HL-60/S4 (cell line): ENCODE data around the gene CDC42BPG.

Experiments
- in situ Hi-C: fragments of 300-500 bp; cut with MboI; formaldehyde crosslinking; loops from 2 replicates; pipeline ENCODE4 v1.14.3; 2022; ENCODE audit warnings: low sequenced_read_pairs

Gene CDC42BPG

DNA sequence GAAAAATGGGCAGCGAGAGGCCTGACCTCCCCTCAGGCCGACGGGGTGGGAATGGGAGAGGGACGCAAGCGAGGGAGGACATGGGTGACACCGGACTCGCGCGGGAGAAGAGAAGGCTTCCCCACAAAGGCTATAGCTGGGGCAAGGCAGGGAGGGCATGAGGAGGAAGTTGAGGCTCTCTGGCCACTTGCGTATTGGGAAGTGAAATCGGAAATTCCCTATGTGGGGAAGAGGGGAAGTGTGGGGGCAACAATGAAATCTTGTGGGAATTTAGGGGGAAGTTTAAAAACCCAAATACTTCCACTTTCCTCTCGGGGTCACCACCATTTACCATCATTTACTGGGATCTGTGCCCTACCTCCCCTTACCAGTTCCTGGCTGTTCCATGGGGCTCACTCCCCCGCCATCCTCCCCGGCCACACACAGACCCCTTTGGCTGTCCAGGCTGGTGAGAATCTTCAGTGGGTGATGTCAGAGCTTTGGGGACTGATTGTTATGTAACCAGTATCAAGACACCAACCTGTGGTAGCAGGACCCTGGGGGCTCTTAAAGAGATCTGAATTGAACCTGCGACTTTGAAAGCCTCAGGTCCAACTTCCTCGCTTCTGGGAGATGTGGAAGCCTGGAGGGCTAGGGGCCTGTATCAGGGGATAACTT is 34.9 kb upstream of the CDC42BPG start:
- in situ Hi-C loops: no loop called here

- in situ Hi-C loops: no loop called here
These were observed 34.2 kb upstream of the CDC42BPG start, which contains the start of gene EHD1 for GRCh38 chr11:64878494-64879243. Gene EHD1, minus strand, starts transcription at chr11:64878621. Its CDS starts 157 bp downstream, at chr11:64878464.

- in situ Hi-C loops: no loop called here
These were observed 33.7 kb upstream of the CDC42BPG start for GRCh38 chr11:64878223-64878493.

- in situ Hi-C loops: no loop called here
These were observed 33.2 kb upstream of the CDC42BPG start for GRCh38 chr11:64877390-64878222.

- in situ Hi-C loops: no loop called here
These were observed 32.4 kb upstream of the CDC42BPG start for GRCh38 chr11:64876835-64877341.

DNA sequence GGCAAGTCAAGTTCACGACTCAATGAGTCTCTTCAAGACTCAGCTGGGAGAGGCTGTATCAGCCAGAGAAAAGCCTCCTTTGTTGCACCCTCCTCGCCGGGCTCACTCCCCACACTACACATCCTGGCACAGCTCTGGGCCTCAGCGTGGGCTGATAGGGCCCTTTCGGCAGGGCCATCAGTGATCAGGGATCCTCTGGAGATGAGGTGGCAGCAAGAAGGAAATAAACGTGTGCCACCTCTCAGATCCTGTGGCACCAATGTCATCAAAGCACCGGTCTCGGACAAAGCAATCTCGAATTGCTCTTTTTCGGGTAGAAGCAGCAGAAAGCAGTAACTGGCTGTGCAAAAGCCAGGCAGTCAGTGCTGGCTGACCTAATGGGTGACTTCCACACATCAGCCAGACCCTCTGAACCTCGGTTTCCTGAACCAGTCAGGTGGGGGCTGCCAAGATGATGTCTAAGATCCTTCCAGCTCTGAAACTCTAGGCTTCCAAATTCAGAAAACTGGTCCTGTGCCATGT is 31.8 kb upstream of the CDC42BPG start:
- in situ Hi-C loops: no loop called here

- in situ Hi-C loops: no loop called here
These were observed 31.1 kb upstream of the CDC42BPG start for GRCh38 chr11:64875369-64876228.

DNA sequence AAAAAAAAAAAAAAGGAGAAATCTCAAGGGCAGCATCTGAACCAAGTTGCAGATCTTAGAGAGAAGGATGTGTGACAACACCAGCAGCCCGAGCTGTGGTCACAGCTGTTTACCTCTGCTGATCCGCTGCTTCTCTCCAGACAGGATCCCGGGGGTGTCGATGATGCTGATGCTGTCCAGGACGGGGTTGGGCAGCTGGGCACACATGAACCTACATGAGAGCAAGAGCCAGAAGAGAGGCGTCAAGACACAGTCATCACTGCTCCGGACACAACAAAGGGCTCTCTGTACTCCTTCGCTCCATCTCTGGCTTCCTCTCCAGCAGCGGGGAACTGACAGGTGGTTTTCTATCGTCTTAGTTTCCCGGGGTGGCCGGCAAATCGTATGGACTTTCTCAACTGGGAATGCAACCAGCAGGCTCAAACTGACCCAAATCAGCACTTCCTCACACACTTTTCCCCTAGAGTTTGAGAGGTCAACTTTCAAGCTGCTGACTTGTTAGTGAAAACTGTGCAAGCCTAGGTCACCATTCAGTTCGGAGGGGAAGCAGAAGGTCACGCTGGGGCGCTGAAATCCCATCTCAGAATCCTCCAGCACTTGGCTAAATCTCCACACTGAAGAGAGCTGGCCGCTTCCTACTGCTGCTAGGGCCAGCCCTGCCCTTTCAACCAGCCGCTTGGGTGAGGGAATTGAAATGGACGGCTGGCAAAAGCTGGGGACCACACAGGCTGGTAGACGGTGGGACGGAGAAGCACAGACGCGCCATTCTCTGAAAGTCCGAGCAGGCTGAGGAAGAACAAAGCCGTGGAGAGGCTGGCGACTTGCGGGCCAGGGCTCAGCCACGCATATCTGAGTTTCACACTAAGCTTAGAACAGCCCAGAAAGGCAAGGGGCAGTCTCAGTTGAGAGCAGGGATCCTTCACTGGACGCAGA is 30.1 kb upstream of the CDC42BPG start:
- in situ Hi-C loops: no loop called here

DNA sequence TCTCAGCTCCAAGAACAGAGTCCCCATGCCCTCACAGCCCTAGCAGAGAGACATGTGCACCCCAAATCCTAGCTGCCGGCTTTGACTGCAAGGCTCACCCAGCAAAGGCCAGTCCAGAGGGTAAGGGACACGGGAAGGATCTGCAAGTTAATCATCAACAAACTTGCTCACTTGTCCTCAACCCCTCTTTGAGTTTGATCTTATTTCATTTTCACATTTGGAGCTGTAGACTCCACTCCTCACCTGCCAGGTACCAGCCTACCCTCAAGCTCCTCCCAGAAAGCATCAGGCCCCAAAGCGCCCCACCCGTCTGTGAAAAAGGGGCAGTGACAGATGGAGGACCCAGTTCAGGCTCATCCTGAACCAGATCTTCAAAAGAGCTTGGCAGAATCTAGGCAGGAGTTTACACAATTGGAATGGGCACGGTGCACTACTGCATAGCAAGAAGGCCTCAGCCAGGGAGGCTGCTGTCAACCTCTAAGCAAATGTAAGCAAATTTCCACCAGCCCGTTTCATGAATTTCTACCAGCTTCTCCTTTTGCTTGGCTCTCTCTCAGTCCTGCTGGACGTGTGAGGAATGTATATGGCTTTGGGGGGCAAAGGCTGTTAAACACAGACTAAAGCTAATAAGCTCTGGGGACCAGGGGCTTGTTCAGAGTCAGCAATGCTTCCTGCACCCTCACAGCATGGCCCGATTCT is 28.5 kb upstream of the CDC42BPG start:
- in situ Hi-C loops: no loop called here

- in situ Hi-C loops: no loop called here
These were observed 27.0 kb upstream of the CDC42BPG start for GRCh38 chr11:64871492-64871891.

DNA sequence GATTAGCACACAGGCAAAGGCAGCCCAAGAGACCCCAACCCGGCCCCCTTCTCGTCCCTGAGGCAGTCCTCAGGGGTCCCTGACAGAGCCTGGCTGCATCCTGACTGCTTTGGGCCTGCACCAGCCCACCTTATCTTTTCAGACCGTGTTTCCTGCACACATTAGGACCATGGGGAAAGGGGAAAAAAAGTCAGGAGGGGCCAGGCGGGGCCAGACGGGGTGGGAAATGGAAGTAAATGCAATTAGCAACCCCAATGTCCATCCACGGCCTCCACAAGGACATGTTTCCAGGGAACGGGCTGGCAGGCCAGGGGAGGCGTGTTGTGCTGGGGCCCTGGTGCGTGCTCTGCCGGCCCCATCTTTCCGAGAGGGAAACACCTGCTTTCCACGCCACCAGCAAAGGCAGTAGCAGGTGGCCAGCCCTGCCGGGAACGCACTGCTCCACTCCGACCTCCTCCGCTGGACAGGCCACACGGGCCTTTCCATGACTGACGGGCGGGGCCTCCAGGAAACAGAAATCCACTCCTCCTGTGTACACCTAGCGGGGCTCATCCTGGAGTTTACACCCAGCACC is 26.5 kb upstream of the CDC42BPG start:
- in situ Hi-C loops: no loop called here

GRCh38 chr11:64870176-64870892 is 25.9 kb upstream of the CDC42BPG start:
- in situ Hi-C loops: no loop called here

GRCh38 chr11:64869571-64870175 is 25.2 kb upstream of the CDC42BPG start:
- in situ Hi-C loops: no loop called here

- in situ Hi-C loops: no loop called here
These were observed 24.6 kb upstream of the CDC42BPG start for GRCh38 chr11:64868904-64869570.

DNA sequence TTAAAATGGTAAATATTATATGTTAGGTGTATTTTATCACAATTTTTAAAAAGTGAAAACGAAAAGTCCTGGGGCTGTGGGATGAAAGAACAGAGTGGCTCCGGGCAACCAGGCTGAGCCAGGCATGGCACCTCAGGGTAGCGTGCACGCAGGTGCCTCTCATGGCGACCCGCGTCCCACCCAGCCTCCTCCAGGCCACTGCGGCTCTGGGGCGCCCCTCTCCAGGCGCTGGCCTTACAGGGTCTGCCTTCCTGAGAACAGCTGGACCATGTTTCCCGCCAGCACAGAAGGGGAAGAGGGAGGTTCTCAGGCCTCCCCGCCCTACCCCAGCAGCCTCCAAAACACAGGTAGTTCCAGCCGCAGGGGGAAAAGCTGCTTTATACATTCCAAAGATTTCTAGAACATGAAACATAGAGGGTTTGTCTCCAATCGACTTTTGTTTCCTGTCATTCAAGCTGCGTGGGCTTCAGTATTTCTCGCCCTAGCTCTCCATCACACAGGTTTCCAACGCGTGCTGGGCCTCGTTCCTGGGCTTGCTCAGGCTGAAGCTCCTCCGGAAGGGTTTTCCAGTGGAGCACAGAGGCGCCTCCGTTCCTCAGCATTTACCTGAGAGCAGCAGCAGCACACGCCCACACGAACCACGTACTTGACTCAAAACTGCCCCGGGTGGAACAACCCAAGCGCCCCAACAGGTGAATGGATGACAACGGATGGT is 23.5 kb upstream of the CDC42BPG start:
- in situ Hi-C loops: no loop called here

- in situ Hi-C loops: no loop called here
These were observed 21.7 kb upstream of the CDC42BPG start for GRCh38 chr11:64866173-64866491.
